NCI-H446 (cell line): Measurements from ENCODE around the gene OST4.

Experiments used
- DNase-seq, 2 experiments: peaks; one replicate each; lab custom pipeline; 2025; lab: John Stamatoyannopoulos, UW

Gene OST4

DNA sequence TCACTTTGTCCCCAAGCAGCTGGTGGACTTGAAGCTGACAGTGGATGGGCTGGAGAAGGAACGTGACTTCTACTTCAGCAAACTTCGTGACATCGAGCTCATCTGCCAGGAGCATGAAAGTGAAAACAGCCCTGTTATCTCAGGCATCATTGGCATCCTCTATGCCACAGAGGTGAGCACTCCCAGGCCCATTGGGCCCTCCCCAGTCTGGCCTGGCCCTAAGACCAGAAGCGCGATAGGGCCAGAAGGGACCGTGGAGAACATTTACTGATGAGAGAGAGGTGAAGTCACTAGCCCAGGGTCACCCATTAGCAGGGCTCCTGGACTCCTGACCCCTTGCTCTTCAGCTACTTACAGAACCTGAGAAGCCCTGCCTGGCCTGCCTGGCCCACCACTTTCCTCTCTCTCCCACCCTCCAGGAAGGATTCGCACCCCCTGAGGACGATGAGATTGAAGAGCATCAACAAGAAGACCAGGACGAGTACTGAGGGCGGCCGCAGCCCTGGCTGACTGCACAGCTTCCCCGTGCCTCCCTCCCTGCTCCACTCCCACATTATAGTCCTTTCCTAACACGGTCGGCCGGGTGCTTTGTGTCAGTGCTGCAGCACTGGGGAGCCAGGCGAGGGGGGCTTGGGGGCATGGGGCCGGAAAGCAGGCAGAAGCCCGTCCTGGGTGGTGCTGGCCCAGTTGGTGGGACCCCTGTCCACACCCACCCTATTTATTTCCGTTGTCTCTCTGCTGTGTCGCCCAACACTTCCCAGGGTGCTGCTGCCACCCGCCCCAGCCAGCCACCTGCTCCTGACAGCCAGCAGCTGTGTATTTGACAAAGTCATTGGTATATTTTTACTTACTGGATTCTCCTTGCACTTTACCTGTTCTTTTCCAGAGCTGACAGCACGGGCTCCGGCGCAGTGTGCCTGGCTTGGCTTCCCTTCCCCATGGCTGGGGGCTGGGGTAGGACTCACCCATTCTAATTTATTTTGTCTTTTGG lies 45.3 kb downstream of the OST4 start:
- DNase-seq = no peak

DNA sequence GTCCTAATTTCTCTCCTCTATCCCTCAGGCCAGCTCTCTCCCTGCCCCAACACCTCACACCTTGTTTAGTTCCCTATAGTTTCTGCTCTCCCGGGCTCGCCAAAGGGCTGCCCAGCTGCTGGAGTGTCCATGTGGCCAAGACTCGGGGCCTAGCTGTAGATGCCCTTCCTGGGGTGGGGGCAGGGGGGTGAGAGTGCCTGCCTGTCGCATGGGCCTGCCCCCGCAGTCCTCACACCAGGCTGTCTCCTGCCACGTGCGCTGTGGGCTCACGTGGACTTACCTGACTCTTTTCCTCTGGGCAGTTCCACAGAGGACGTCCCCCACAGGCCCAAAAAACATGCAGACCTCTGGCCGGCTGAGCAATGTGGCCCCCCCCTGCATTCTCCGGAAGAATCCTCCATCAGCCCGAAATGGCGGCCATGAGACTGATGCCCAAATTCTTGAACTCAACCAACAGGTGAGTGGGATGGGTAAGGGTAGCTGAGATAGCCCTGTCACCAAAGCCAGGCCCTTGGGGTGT lies 46.1 kb downstream of the OST4 start:
- no peak for DNase-seq

DNA sequence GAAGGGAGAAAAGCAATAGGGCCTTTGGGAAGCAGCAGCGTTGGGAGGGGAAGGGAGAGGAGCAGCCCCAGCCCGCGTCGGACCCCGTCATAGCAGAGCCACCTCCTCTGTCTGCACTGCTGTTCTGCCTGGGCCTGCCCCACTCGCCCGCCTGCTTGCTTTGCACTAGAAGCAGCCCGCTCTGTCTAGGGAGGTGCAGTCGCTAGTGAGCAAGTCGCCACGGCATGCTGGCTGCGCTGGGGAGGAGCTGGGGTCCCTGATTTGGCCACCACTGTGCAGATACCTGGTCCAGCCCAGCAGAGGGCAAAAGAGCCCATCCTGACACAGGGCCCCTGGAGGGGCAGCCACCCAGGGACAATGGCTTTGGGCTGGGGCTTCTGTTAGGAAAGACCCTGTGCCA lies 46.6 kb downstream of the OST4 start:
- DNase-seq = no peak

DNA sequence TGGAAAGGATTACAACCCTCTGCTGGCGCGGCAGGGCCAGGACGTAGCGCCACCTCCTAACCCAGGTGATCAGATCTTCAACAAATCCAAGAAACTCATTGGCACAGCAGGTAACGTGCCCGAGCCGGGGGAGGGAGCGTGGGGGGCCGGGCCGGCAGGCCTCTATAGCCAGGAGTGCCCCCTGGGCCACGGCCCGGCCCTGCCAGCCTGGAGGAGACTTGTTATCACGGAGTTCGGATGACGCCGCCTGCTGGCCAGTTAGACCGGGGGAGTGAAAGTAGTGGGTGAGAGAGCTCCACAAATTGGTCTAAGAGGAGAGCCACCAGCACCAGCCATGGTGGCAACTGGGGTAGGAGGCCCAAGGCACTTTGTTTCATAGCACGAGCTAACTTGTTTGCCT lies 47.3 kb downstream of the OST4 start:
- no peak for DNase-seq

DNA sequence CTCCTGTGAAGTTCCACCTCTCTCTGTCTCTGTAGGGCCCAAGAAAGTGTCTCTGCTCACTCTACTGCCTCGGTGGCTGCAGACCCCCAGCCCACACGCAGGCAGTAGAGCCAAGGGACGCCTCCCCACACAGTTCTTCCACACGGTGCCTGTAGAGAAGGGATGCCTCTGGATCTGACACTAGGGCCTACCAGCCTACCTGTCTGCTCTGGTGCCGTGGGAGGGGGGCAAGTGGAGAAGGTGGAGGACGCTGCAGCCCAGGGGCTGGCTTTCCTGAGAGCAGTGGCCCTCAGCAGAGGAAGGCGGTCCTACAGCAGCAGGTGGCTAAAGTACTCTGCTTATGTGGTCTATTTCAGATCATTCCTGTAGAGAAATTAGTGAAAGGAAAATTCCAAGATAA lies 47.7 kb downstream of the OST4 start:
- no peak for DNase-seq

DNA sequence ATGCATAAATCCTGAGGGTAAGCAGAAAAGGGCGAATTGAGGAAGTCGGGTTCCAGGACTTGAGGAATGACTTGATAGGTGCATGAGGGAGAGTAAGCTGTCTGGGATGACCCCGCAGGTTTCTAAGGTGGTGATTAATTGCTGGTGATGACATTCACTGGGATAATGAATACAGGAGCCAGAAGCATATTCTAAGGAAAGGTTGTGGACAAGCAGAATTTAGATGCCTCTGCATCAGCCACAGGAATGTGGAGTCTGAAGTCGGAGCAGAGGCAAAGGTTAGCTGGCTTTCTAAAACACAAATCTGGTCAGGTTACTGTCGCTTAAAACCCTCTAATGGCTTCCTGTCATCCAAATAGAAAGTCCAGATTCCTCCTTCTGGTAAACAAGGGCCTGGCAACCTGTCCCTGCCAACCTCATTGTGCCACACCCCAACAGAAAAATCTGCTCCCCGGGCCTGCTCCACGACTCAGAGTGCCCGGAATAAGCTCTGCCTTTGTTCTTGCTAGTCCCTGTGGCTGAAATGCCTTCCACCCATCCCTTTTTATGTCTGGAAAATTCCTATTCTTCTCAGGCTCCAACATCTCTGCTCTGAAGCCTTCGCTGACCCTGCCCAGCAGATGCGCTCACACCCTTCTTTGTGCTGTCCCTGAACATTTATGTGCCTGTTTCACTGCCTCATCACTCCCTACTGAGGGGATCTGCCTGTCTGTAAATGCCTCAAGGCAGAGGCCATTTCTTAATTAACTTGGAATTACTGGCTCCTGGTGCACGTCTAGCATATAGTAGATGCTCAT lies 50.0 kb downstream of the OST4 start:
- DNase-seq = no peak
